ENCODE data around the gene CDC42BPB. TPM values are rescaled to one million over a fixed set of nuclear protein-coding genes. Genes with fewer than 3 reads are reported as not detected.

The CDC42BPB gene
- total RNA-seq, 1 donor from 2014 or later, result 68.4 TPM

- TF ChIP-seq CTCF (conservative IDR thresholded peaks at IDR 0.05; ENCODE audit: low read depth, low read length), result no peak
- no peak overlapping the region for H3K4me3 ChIP-seq (ENCODE audit: low read depth, low read length)
- no peak for DNase-seq (ENCODE audit: low read depth)
These were observed 66.0 kb downstream of the CDC42BPB start for GRCh38 chr14:102991376-102991775.

DNA sequence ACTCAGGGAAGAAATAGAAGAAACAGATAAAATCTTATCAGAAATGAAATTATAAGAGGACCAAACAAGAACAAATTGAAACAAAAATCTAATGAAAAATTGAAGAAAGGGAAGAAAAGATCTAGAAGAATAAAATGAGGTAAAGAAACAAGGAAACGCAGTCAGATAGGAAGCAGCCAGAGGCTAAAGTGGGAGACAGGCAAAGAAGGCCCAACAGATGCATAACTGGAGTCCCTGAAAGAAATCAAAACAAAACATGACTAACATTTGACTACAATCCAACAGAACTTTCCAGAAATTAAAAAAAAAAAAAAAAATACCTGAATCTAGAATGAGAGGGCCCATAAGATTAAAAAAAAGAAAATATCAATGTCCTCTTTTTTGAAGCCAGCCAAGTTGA is 69.3 kb downstream of the CDC42BPB start:
- TF ChIP-seq CTCF (conservative IDR thresholded peaks at IDR 0.05; ENCODE audit: low read depth, low read length), result no peak
- DNase-seq (ENCODE audit: low read depth), result no peak
- H3K4me3 ChIP-seq (ENCODE audit: low read depth, low read length), result no peak overlapping the region

- no peak overlapping the region for H3K4me3 ChIP-seq (ENCODE audit: low read depth, low read length)
- TF ChIP-seq CTCF (conservative IDR thresholded peaks at IDR 0.05; ENCODE audit: low read depth, low read length), result no peak
- no peak for DNase-seq (ENCODE audit: low read depth)
These were observed 70.4 kb downstream of the CDC42BPB start for GRCh38 chr14:102986810-102987579.

GRCh38 chr14:102985665-102986064 is 71.7 kb downstream of the CDC42BPB start:
- no peak for TF ChIP-seq CTCF (conservative IDR thresholded peaks at IDR 0.05; ENCODE audit: low read depth, low read length)
- no peak for DNase-seq (ENCODE audit: low read depth)
- no peak overlapping the region for H3K4me3 ChIP-seq (ENCODE audit: low read depth, low read length)

DNA sequence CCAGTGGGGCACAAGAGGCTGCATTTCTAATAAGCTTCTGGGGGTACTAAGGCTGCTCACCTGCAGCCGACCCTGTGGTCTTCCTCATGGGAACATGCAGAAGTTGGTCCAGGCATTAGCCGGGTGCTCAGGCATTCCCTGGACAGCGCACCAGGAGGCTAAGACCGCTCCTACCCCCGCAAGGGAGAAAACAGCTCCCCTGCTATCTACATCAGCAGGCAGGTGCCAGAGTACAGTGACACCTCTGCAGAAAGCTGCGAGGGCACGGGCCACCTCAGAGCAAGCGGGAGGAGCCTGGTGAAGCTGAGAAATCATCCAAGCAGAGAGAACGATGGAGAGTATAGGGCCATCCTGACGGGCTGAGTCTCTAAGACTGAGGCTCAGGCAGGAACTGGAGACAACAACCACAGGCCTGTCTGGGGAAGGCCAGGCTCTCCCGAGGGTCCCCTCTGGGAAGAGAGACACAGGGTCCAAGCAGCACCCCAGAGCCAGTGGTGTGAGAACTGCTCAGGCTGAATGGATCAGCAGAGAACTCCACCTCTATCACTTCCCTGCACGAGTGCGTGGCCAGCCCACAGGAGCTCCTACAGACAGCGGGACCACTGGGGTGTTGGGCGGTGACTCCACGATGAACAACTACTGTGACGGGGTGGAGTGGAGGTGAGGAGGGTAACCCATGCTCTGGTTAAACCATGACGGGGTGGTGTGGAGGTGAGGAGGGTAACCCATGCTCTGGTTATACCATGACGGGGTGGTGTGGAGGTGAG is 72.8 kb downstream of the CDC42BPB start:
- no peak overlapping the region for H3K4me3 ChIP-seq (ENCODE audit: low read depth, low read length)
- no peak for DNase-seq (ENCODE audit: low read depth)

DNA sequence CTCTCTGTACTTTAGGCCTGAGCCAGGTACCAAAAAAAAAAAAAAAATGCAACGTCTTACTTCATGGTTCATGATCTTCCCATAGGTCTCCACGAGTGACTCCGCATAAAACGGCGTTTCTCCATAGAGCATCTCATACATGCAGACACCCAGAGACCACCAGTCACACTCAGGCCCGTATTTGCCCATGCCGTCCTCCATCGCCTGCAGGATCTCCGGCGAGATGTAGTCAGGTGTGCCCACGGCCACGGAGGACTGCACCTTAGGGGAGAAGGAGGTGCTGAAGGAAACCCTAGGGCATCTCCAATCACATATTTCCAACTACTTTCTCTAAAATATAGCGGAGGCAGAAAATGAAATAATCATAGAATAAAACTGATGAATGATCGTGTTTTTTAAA is 73.9 kb downstream of the CDC42BPB start:
- no peak overlapping the region for H3K4me3 ChIP-seq (ENCODE audit: low read depth, low read length)
- TF ChIP-seq CTCF (conservative IDR thresholded peaks at IDR 0.05; ENCODE audit: low read depth, low read length), result no peak
- DNase-seq (ENCODE audit: low read depth), result no peak

More for the DNA sequence above, 72.8 kb downstream of the CDC42BPB start:
- TF ChIP-seq CTCF (conservative IDR thresholded peaks at IDR 0.05; ENCODE audit: low read depth, low read length), result no peak

Measured in epithelial cell of proximal tubule (primary cell).